T-cell (primary cell): ENCODE data around the gene SLC24A3. TPM values are rescaled to one million over a fixed set of nuclear protein-coding genes. Genes with fewer than 3 reads are reported as not detected.

Experiments used
- ATAC-seq, 4 experiments: fragments of 200-7000 bp in 3 of 4; fragments of 150-1000 bp in 1 of 4; cut with Tn5 transposase; replicated peaks in 1 of 4; 1 replicate in 3 of 4; 2 replicates in 1 of 4; pipeline ENCODE4 v1.10.0; 2021; ENCODE audit warnings: moderate library complexity in 3 of 4, mild to moderate bottlenecking in 2 of 4, moderate number of reproducible peaks in 1 of 4
- CTCF ChIA-PET, 2 donors: fragments of 300-600 bp; sonication (Branson Sonifier 250); formaldehyde crosslinking; loops; one replicate each; lab custom pipeline; 2022; ENCODE audit warnings: antibody characterized with exemption in 2 of 2; lab: Charles Lee
- POLR2A ChIA-PET, 2 donors: fragments of 300-600 bp; sonication (Branson Sonifier 250); formaldehyde crosslinking; loops; one replicate each; lab custom pipeline; 2022; ENCODE audit warnings: antibody characterized with exemption in 2 of 2; lab: Charles Lee
- DNase-seq, 35 experiments: peaks; one replicate each; pipeline versions ENCODE4 v3.0.0 to v3.0.0-alpha.2; 2013 to 2023
- H3K27ac ChIP-seq: one replicate; pipeline ENCODE4 v1.5.1; 2013; ENCODE audit warnings: low read length
- H3K27me3 ChIP-seq, 2 experiments: replicated peaks in 1 of 2; 1 replicate in 1 of 2; 2 replicates in 1 of 2; pipeline versions ENCODE4 v1.6.1 to v1.7.0; 2013; ENCODE audit warnings: low read length in 1 of 2, mixed read lengths in 1 of 2; ENCODE audit not compliant: control insufficient read depth in 2 of 2, insufficient read depth in 2 of 2; ENCODE audit errors: extremely low read depth in 1 of 2
- H3K36me3 ChIP-seq, 2 donors: 1 replicate in 1 of 2; 2 replicates in 1 of 2; pipeline versions ENCODE4 v1.6.1 to v1.7.0; 2013; ENCODE audit warnings: low read length in 1 of 2; ENCODE audit not compliant: control insufficient read depth in 2 of 2, insufficient read depth in 1 of 2; ENCODE audit errors: extremely low read depth in 1 of 2
- H3K4me1 ChIP-seq, 2 experiments: 1 replicate in 1 of 2; 2 replicates in 1 of 2; pipeline versions ENCODE4 v1.6.1 to v1.7.0; 2013; ENCODE audit warnings: low read length in 2 of 2, mixed read lengths in 1 of 2; ENCODE audit not compliant: insufficient read depth in 2 of 2, control insufficient read depth in 1 of 2; ENCODE audit errors: extremely low read depth in 1 of 2
- H3K4me3 ChIP-seq, 2 donors: 1 replicate in 1 of 2; 2 replicates in 1 of 2; pipeline versions ENCODE4 v1.5.1 to v1.7.0; 2013; ENCODE audit warnings: mild to moderate bottlenecking in 2 of 2, low read length in 1 of 2, moderate library complexity in 1 of 2; ENCODE audit not compliant: control insufficient read depth in 1 of 2; ENCODE audit errors: extremely low read depth in 1 of 2
- H3K9me3 ChIP-seq: 2 replicates; pipeline ENCODE4 v1.7.0; 2013
- H3K27ac Mint-ChIP-seq, 2 donors: one replicate each; pipeline ENCODE4 v1.8.0; 2020 to 2021; ENCODE audit warnings: mild to moderate bottlenecking in 2 of 2, mixed read lengths in 2 of 2
- H3K27me3 Mint-ChIP-seq, 2 donors: one replicate each; pipeline ENCODE4 v1.8.0; 2021 to 2022; ENCODE audit warnings: mixed read lengths in 2 of 2
- H3K36me3 Mint-ChIP-seq: one replicate; pipeline ENCODE4 v1.8.0; 2021; ENCODE audit warnings: mixed read lengths
- H3K4me1 Mint-ChIP-seq, 3 donors: one replicate each; pipeline ENCODE4 v1.8.0; 2020 to 2022; ENCODE audit warnings: mixed read lengths in 3 of 3, mild to moderate bottlenecking in 1 of 3
- H3K4me3 Mint-ChIP-seq, 3 donors: one replicate each; pipeline ENCODE4 v1.8.0; 2020 to 2022; ENCODE audit warnings: mild to moderate bottlenecking in 3 of 3, mixed read lengths in 3 of 3, moderate library complexity in 3 of 3
- H3K9me3 Mint-ChIP-seq, 3 donors: one replicate each; pipeline ENCODE4 v1.8.0; 2020 to 2022; ENCODE audit warnings: mixed read lengths in 3 of 3
- WGBS: methylation state at CpG from one replicate; pipeline ENCODE4 v1.1.5; 2013; ENCODE audit warnings: missing lambda C conversion rate; ENCODE audit not compliant: insufficient coverage; 5-methylcytosine and 5-hydroxymethylcytosine counted together
- total RNA-seq, 35 experiments: library from RNA in 6 of 35; stranded (reverse) in 6 of 35; fragments of 120-200 nt in 1 of 35; gene quantifications; one replicate each; pipeline versions ENCODE4 v1.2.1 to v1.2.4 and lab custom pipeline; 2013 to 2026

Gene SLC24A3
- total RNA-seq, 5 donors from 2014 or later (not counting 1 experiment from before 2014, with no cell fraction given) = 0.06 to 0.25 (median 0.12) TPM

DNA sequence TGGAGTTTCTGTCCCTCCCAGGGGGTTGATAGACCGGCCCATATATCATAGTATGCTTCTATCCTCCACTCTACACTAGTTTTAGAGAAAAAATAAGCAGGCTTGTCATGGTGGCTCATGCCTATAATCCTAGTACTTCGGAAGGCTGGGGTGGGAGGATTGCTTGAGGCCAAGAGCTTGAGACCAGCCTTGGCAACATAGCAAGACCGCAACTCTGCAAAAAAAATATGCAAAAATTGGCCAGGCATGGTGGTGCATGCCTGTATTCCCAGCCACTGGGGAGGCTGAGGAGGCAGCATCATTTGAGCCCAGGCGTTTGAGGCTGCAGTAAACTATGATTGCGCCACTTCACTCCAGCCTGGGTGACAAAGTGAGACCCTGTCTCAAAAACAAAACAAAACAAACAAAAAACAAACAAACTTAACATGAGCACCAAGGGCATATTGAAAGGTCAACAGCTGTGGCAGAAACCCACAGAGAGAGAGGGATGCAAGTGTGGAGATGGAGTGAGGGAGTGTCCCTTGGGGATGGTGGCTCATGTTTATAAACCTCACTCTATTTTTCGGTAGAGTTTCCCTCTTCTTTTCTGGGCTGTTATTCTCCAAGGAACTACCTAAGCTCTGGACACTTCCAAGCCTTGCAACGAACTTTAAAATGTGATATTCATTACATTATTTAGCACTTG, 24.1 kb downstream of the SLC24A3 start:
- no peaks in the 10 kb centered on the region for H3K9me3 Mint-ChIP-seq
- DNase-seq (no peak), ATAC-seq (no peak)

DNA sequence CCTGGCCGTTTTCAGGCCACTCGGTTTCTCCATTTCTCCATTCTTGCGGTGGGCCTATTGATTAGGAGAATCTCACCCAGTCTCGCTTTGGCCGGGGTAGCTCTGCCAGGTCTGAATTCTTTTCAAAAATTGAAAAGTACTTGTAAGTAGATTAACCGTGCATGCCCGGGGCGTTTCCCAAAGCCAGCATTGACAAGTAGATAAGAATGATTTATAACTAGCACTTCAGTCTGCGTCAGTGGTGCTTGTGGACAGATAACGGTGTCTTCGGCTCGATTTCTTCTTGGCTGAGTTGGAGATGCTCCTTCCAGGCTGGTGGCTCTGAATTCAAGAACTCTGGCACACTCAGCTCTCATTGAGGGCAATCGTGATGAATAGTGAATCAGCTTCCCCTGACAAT, 29.0 kb downstream of the SLC24A3 start:
- H3K27ac ChIP-seq = no peak overlapping the region
- H3K36me3 ChIP-seq = no peaks in the 10 kb centered on the region
- 77% methylated on average over 10 of the region's 13 CpGs for WGBS
- Mint-ChIP-seq H3K27me3 (peaks cover 1 to 14% of the 10 kb centered on the region in 2 donors), H3K27ac (no peak overlapping the region), H3K4me1 (no peaks in the 10 kb centered on the region), H3K36me3 (no peaks in the 10 kb centered on the region), H3K4me3 (no peak overlapping the region), H3K9me3 (no peaks in the 10 kb centered on the region)
- CTCF ChIA-PET = no interaction called here
- no peaks in the 10 kb centered on the region for H3K9me3 ChIP-seq
- ATAC-seq = no peak
- H3K27me3 ChIP-seq = peaks cover 0 to 3% of the 10 kb centered on the region in 2 experiments
- POLR2A ChIA-PET = no interaction called here
- no peaks in the 10 kb centered on the region for H3K4me1 ChIP-seq
- DNase-seq = no peak
- no peak overlapping the region for H3K4me3 ChIP-seq

More for the DNA sequence above, 24.1 kb downstream of the SLC24A3 start:
- H3K4me1 ChIP-seq = no peaks in the 10 kb centered on the region
- ChIA-PET CTCF (interaction anchor here in 1 of 2 donors (0.6 kb wide), 1 partner anchor 117 kb away, joined by 3 read pairs; no protein-coding TSS in a partner anchor), POLR2A (no interaction called here)
- H3K36me3 ChIP-seq = no peaks in the 10 kb centered on the region
- H3K4me3 ChIP-seq = no peak overlapping the region
- Mint-ChIP-seq H3K4me3 (no peak overlapping the region), H3K27me3 (peaks cover 0 to 3% of the 10 kb centered on the region in 2 donors), H3K36me3 (no peaks in the 10 kb centered on the region), H3K4me1 (no peaks in the 10 kb centered on the region), H3K27ac (no peak overlapping the region)
- 80% methylated on average over 3 of the region's 7 CpGs for WGBS
- no peaks in the 10 kb centered on the region for H3K9me3 ChIP-seq
- peaks cover 0 to 9% of the 10 kb centered on the region in 2 experiments for H3K27me3 ChIP-seq
- H3K27ac ChIP-seq = no peak overlapping the region

DNA sequence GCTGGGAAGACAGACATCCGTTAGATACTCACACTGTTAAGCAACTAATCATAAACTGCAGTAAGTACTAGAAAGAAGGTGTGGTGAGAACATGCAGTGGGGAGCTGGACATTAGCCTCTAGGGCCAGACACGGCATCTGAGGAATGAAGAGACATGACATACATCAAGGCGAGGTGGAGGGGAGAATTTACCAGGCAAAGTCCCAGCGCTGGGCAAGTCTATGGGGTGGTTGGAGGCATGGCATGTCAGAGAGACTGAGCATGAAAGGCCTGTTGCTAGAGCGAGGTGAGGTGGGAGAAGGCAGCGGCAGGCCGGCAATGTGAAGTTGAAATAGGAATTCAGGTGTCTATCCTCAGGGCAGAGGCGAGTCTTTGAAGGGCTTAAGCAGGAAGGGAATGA, 31.8 kb downstream of the SLC24A3 start:
- Histone ChIP-seq H3K4me1 (no peaks in the 10 kb centered on the region), H3K27me3 (peaks cover 0 to 3% of the 10 kb centered on the region in 2 experiments), H3K36me3 (no peaks in the 10 kb centered on the region), H3K9me3 (no peaks in the 10 kb centered on the region), H3K27ac (no peak overlapping the region), H3K4me3 (no peak overlapping the region)
- ATAC-seq = no peak
- DNase-seq = no peak
- no peaks in the 10 kb centered on the region for H3K36me3 Mint-ChIP-seq
- no peaks in the 10 kb centered on the region for H3K9me3 Mint-ChIP-seq
- H3K27me3 Mint-ChIP-seq = peaks cover 1 to 11% of the 10 kb centered on the region in 2 donors
- H3K27ac Mint-ChIP-seq = no peak overlapping the region
- CTCF ChIA-PET = no interaction called here
- POLR2A ChIA-PET = no interaction called here
- H3K4me3 Mint-ChIP-seq = no peak overlapping the region
- 88% methylated on average over 6 of the region's 8 CpGs for WGBS
- H3K4me1 Mint-ChIP-seq = no peaks in the 10 kb centered on the region

DNA sequence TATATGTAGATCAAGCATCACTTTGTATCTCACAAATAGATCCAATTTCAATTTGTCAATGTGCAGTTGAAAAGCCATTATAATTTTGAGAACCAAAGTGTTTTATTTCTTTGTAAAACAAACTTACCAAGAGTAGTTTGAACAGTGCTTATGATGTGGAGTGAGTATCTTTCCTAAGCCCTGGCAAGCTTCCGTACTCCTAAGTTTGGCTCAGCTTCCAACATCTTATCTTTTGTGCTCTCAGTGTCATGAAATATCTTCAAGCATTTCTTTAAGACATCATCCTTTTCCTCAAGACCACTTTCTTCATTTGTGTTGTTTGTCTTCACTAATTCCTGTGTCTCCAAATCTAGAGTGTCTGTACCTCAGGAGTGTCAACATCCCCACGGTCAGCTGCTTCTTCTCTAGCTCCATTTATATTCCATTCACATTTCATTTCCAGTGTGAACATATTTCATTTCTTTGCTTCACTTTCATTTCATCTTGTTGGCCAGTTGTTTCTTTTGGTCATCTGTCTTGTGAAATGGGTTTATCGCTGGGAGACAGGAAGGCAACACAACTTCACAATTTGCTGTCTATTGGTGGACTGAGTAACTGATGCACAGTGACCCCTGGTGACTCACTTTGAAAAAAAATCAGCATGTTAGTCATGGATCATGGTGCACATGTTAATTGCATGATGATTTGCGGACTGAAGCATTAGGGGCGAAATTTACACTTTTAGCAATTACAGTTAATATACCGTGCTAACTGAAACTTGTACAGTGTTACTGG, 36.9 kb downstream of the SLC24A3 start:
- Histone ChIP-seq H3K4me1 (no peaks in the 10 kb centered on the region), H3K9me3 (no peaks in the 10 kb centered on the region), H3K27ac (no peak overlapping the region), H3K4me3 (no peak overlapping the region), H3K36me3 (no peaks in the 10 kb centered on the region), H3K27me3 (peaks cover 0 to 2% of the 10 kb centered on the region in 2 experiments)
- no peaks in the 10 kb centered on the region for H3K36me3 Mint-ChIP-seq
- POLR2A ChIA-PET = no interaction called here
- H3K27ac Mint-ChIP-seq = no peak overlapping the region
- WGBS = 100% methylated on average over 1 of the region's 6 CpGs
- H3K4me1 Mint-ChIP-seq = no peaks in the 10 kb centered on the region
- CTCF ChIA-PET = no interaction called here
- DNase-seq = no peak
- H3K9me3 Mint-ChIP-seq = no peaks in the 10 kb centered on the region
- H3K27me3 Mint-ChIP-seq = peaks cover 2 to 3% of the 10 kb centered on the region in 2 donors
- H3K4me3 Mint-ChIP-seq = no peak overlapping the region
- no peak for ATAC-seq

DNA sequence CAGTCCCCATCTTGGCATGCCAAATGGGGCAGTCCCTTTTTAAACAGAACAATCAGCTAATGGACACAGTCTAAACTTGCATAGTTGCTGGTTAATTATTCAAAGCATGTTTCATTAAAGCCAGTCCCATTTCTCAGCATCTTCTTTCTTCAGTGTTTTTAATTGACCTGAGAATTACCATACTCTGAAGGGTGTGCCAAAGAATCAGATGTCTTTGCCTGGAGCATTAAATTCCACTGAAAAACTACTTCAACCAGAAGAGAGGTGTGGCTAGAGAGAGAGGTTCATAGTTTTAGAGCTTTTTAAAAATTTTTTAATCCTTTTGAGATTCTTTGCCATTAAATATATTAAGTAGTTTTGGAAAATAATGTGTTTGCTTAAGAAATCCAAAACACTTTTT, 37.9 kb downstream of the SLC24A3 start:
- Mint-ChIP-seq H3K36me3 (no peaks in the 10 kb centered on the region), H3K27ac (no peak overlapping the region), H3K4me1 (no peaks in the 10 kb centered on the region), H3K27me3 (peaks cover 0 to 2% of the 10 kb centered on the region in 2 donors), H3K4me3 (no peak overlapping the region), H3K9me3 (no peaks in the 10 kb centered on the region)
- Histone ChIP-seq H3K27me3 (peaks cover 0 to 3% of the 10 kb centered on the region in 2 experiments), H3K4me1 (no peaks in the 10 kb centered on the region), H3K27ac (no peak overlapping the region), H3K4me3 (no peak overlapping the region), H3K9me3 (no peaks in the 10 kb centered on the region), H3K36me3 (no peaks in the 10 kb centered on the region)
- no peak for DNase-seq
- ATAC-seq = no peak
- ChIA-PET CTCF (no interaction called here), POLR2A (interaction anchor here (0.5 to 0.6 kb wide), 2 partner anchors 14 to 1686 kb away, joined by 5 to 7 read pairs; no protein-coding TSS in a partner anchor)

DNA sequence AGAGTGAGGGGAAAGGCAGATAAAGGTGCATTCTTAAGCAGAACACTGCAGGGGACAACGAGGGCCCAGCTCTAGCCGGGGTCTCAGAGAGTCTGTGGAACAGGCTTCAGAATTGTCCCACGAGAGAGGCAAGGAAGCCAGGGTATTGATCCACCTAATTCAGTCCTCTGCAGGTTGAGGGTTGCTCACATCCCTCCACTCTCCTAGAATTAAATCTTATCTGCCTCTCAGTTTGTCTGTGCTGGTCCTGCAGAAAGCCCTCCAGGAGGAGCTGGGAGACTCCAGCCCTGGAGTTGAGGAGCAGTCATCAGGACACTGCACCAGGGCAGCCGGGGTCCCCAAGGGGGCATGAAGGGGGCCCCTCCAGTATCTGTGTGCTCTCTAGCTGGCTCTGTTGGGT, 39.1 kb downstream of the SLC24A3 start:
- no peak for ATAC-seq
- DNase-seq = no peak
- Mint-ChIP-seq H3K4me1 (no peaks in the 10 kb centered on the region), H3K36me3 (no peaks in the 10 kb centered on the region), H3K4me3 (no peak overlapping the region), H3K9me3 (no peaks in the 10 kb centered on the region), H3K27me3 (peaks cover 0 to 2% of the 10 kb centered on the region in 2 donors), H3K27ac (no peak overlapping the region)
- ChIA-PET CTCF (no interaction called here), POLR2A (no interaction called here)
- Histone ChIP-seq H3K36me3 (no peaks in the 10 kb centered on the region), H3K4me3 (no peak overlapping the region), H3K9me3 (no peaks in the 10 kb centered on the region), H3K27me3 (peaks cover 0 to 3% of the 10 kb centered on the region in 2 experiments), H3K4me1 (no peaks in the 10 kb centered on the region), H3K27ac (no peak overlapping the region)
- WGBS = 76% methylated on average over 3 of the region's 4 CpGs
